Measurements from ENCODE around the gene LIFR.

LIFR gene

GRCh38 chr5:38515092-38515491, 41.4 kb downstream of the LIFR start:
- no peak for DNase-seq (ENCODE audit: low spot score)

- no peak for DNase-seq (ENCODE audit: low spot score)
Observed at GRCh38 chr5:38509185-38509584, 47.3 kb downstream of the LIFR start.

GRCh38 chr5:38506302-38506701, 50.1 kb downstream of the LIFR start:
- DNase-seq (ENCODE audit: low spot score) = no peak

GRCh38 chr5:38500573-38501260, 55.7 kb downstream of the LIFR start:
- DNase-seq (ENCODE audit: low spot score) = no peak

GRCh38 chr5:38497946-38498345, 58.5 kb downstream of the LIFR start:
- no peak for DNase-seq (ENCODE audit: low spot score)

GRCh38 chr5:38494763-38495162, 61.7 kb downstream of the LIFR start:
- no peak for DNase-seq (ENCODE audit: low spot score)

- DNase-seq (ENCODE audit: low spot score) = no peak
Observed at GRCh38 chr5:38494175-38494574, 62.3 kb downstream of the LIFR start.

- no peak for DNase-seq (ENCODE audit: low spot score)
Observed at GRCh38 chr5:38483805-38484398, 72.5 kb downstream of the LIFR start.

- no peak for DNase-seq (ENCODE audit: low spot score)
Observed at GRCh38 chr5:38479315-38479904, 77.0 kb downstream of the LIFR start.

- no peak for DNase-seq (ENCODE audit: low spot score)
Observed at GRCh38 chr5:38478878-38479277, 77.6 kb downstream of the LIFR start.

- DNase-seq (ENCODE audit: low spot score) = no peak
Observed at GRCh38 chr5:38478166-38478565, 78.3 kb downstream of the LIFR start.

- DNase-seq (ENCODE audit: low spot score) = no peak
Observed at GRCh38 chr5:38473008-38473407, 83.4 kb downstream of the LIFR start.

- DNase-seq (ENCODE audit: low spot score) = no peak
Observed at GRCh38 chr5:38472541-38472940, 83.9 kb downstream of the LIFR start.

- no peak for DNase-seq (ENCODE audit: low spot score)
Observed at GRCh38 chr5:38471709-38472108, 84.7 kb downstream of the LIFR start.

GRCh38 chr5:38469707-38470267, 86.7 kb downstream of the LIFR start:
- DNase-seq (ENCODE audit: low spot score) = no peak

GRCh38 chr5:38468978-38469706, 87.3 kb downstream of the LIFR start:
- peak; percentile 82 for DNase-seq (ENCODE audit: low spot score)

- DNase-seq (ENCODE audit: low spot score) = no peak
Observed at GRCh38 chr5:38468202-38468673, 88.2 kb downstream of the LIFR start.

GRCh38 chr5:38467353-38468040, 88.9 kb downstream of the LIFR start:
- DNase-seq (ENCODE audit: low spot score) = peak; percentile 79

GRCh38 chr5:38466424-38467189, 89.8 kb downstream of the LIFR start:
- DNase-seq (ENCODE audit: low spot score) = no peak

GRCh38 chr5:38465702-38466423, 90.6 kb downstream of the LIFR start:
- no peak for DNase-seq (ENCODE audit: low spot score)
